ENCODE data around the gene KPRP.

The KPRP gene

GRCh38 chr1:152757747-152758146, at the start of gene KPRP:
TSS of gene KPRP (plus strand) at chr1:152758025. CDS start at chr1:152759589, 1,564 bp downstream.
- no peak for DNase-seq

DNA sequence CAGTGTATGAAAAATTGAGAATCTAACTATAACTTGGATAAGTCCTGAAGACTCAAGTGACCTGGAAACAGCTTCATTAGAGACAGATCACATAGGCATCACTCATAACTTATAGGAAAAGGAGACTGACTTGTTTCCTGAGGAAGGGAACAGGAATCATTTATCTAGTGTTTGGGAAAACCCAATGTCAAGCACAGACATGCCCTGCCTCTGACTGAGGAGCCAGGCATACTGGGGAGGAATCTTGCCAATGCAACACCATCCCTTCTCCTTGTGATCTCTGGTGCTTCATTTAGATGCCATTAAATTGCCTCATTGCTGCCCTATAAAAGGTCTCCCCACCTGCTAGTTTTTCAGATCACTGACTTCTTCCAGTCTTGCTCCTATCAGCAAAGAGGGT, 39.6 kb upstream of the KPRP start:
- DNase-seq: no peak

DNA sequence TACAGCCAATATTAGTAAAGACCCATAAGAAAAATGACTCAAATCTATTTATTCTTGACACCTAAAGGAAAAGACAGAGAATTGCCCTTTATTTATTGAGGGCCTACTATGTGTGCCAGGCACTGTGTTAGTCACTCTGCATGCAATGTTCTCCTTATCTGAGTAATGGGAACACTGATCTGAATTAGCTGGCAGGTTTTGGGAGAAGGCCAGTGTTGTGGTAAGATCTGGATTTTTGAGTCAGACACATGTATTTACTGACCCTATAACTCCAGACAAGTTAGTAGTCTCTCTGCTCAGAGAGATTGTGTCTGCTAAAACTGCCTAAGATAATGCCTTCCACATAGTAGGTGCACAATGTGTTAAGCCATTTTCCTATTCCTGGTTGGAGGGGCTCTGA, 32.6 kb upstream of the KPRP start:
- no peak for DNase-seq

DNA sequence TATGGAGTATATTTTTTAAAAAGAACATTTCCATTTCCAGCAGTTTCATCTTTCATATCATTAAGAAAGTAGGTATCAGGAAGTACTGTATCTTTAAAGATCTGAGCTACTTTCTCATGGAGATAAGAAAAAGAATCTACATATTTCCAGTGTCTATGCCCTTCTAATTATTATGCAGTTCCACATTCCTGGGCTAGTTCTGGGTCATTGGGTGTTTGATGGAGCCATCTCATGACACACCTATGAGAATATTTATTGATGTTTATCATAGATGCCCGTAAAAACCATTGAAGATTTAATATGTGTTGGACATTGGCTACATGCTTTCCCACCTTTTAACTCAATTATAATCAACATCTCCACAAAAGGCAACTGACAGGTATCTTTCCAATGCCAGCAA, 28.8 kb upstream of the KPRP start:
- DNase-seq: no peak

GRCh38 chr1:152735648-152736047, 22.2 kb upstream of the KPRP start:
- DNase-seq: no peak

DNA sequence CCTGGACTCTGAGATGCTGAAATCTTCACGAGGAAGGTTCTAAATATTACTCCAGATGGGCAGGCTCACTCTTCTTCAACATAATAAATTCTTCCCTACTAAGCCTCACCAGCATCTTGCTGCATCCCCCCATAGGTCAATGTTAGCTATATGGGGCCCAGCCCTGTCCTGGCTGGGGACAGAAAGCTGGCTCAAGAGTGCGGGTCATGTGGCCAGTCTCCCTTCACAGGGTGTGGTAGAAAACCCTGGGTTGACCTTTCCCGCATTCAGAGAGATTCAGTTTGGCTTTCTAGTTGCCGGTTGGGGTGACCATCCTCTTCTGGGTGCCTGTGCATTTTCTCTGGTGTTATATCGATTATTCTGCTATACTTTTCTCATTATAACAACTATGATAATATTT, 19.8 kb upstream of the KPRP start:
- no peak for DNase-seq

GRCh38 chr1:152739841-152740240, 18.0 kb upstream of the KPRP start:
- no peak for DNase-seq

DNA sequence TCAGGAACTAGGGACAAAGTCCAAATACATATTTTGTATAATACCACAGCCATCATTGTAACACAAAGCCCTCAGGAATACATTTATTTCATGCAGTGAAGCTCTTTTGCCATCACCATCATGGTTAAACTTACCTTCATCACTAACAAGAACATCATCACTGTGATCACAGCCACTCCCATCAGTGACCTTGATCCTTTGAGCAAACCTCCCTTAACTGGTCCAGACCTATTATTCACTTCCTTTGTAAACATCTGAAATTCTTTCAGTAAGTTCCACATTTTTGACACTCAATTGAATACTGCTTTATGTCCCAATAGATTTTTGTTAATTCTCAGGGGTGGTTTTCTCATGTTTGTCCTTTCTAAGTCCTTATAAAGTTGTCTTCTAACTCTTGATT, 16.2 kb upstream of the KPRP start:
- DNase-seq: no peak

DNA sequence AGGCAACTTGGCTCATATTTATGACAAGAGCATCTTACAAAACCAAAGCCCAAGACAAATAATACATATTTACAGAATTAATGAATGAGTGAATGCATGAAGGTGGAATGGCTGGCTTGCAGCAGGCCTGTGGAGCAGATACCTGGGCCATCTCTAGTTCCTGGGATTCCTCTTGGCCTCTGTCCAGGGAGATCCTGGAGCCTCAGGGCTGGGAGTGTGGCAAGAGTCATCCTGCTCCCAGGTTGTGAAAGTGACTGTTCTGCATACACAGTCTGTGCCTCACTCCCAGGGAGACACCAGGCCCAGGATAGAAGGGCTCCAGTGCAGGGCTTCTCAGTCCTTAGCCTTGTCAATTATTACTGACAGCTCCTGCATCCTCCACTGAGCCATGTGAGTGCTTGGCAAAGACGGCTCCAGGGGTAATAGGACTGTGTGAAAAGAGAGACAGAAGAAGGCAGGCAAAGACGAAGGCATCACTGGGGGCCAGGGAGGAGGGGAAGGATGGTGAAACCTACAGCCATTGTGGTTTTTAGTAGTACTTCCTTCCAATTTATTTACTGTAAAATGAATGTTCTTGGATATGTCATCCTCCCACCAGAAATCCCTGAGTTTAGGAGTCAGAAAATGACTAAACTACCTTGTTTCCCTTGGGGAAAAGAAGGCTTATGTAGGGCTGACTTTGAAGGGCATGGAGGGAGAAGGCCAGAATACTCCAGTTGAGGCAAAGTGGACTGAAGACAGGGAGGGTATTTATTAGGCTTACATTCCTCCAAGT, 14.3 kb upstream of the KPRP start:
- no peak for DNase-seq

- DNase-seq: no peak
Observed at GRCh38 chr1:152745289-152745704, 12.5 kb upstream of the KPRP start.

DNA sequence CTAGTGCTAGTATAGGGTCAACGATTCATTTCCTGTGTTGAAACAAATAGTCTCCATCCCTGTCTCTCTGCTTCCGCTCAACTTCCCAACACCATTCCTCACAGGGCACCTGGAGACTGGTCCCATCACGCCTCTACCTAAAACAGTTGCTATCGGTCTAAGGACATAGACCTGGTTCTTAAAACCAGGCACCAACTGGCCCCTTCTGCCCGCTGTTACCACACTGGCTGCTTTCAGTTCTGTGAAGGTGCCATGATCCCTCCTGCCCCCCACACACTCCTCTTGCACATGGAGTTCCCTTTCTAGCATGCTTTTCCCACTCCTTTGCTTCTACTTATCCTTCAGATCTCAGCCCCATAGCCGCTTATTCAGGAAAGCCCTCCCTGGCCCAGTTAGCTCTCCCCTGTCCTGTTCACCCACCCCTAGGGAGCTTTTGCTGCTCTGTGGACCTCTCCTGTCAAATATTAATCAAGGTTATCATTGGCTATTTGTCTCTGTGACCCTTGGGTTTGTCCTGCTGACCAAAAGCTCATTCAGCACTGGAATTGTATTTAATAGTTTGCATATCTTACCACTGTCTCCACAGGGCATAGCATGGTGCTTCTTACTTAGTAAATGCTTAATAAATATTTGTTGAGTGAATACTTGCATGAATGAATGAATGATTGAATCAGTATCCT, 11.9 kb upstream of the KPRP start:
- no peak for DNase-seq

DNA sequence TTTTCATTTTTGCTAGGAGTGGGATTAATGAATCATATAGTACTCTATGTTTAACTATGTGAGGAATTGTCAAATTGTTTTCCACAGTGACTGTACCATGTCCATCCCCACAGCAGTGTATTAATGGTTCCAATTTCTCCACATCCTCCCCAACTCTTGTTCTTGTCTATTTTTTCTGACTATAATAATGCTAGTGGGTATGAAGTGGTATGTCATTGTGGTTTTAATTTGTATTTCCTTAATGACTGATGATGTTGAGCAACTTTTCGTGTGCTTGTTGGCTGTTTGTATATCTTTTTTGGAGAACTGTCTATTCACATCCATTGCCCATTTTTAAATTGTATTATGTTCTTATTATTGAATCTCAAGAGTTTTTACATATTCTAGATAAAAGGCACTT, 10.0 kb upstream of the KPRP start:
- no peak for DNase-seq

DNA sequence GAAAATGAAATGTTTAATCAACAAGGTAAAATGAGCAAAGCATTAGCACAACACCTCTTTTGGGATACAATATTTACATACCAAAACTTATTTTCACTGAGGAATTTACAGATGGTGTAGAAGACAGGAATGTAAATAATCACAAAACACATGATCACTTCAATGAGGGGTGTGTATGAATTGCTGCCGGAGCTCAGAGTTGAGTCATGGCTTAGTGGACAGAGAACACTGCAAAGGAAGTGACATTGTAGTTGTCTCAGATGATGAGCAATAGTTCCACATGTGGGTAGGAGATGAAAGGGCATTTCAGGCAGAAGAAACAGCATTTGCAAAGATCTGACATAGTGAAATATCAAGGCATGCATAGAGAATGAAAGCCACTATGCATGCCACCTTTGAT, 5.6 kb upstream of the KPRP start:
- no peak for DNase-seq

GRCh38 chr1:152753586-152753985, 4.2 kb upstream of the KPRP start:
- no peak for DNase-seq

GRCh38 chr1:152756872-152757271, 953 bp upstream of the KPRP start:
- DNase-seq: no peak

DNA sequence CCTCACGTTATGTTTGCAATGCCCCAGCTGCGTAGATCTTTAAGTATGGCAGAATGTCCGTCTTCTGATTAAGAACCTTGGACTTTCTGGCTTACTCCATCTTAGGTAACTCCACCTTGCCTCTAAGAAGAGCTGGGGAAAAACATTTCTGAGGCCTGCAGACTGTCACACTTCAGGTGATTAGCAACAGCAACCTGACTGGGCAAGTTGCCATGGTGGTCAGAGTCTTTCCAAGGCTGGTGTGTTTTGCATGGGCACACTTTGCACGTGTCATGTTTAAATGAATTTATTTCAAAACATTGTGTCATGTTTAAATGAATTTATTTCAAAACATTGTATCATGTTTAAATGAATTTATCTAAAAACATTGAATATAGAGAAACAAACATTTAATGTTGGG, 811 bp downstream of the KPRP start:
- DNase-seq: no peak

DNA sequence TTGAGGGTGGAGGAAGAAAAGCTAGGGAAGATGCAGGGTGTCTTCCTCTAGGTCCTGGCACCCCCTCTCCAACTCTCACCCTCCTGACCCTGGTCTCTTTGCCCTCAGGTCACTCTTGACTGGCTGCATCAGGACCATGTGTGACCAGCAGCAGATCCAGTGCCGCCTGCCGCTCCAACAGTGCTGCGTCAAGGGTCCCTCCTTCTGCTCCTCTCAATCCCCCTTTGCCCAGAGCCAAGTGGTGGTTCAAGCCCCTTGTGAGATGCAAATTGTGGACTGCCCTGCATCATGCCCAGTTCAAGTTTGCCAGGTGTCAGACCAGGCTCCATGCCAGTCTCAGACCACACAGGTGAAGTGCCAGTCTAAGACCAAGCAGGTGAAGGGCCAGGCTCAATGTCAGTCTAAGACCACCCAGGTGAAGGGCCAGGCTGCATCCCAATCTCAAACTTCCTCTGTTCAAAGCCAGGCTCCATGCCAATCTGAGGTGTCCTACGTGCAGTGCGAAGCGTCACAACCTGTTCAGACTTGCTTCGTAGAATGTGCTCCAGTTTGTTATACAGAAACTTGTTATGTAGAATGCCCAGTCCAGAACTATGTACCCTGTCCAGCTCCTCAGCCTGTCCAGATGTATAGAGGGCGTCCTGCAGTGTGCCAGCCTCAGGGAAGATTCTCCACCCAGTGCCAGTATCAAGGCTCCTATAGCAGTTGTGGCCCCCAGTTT, 1.8 kb downstream of the KPRP start:
- DNase-seq: no peak

DNA sequence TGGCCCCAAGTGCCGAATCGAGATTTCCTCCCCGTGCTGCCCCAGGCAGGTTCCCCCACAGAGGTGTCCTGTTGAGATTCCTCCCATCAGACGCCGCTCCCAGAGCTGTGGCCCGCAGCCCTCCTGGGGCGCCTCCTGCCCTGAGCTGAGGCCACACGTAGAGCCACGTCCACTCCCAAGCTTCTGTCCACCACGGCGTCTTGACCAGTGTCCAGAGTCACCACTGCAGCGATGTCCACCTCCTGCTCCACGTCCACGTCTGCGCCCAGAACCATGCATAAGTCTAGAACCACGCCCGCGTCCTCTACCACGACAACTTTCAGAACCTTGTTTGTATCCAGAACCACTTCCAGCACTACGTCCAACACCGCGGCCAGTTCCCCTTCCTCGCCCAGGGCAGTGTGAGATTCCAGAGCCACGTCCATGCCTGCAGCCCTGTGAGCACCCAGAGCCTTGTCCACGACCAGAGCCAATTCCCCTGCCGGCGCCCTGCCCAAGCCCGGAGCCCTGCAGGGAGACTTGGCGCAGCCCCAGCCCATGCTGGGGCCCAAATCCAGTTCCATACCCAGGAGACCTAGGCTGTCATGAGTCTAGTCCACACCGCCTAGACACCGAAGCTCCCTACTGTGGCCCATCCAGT, 2.8 kb downstream of the KPRP start:
- no peak for DNase-seq

DNA sequence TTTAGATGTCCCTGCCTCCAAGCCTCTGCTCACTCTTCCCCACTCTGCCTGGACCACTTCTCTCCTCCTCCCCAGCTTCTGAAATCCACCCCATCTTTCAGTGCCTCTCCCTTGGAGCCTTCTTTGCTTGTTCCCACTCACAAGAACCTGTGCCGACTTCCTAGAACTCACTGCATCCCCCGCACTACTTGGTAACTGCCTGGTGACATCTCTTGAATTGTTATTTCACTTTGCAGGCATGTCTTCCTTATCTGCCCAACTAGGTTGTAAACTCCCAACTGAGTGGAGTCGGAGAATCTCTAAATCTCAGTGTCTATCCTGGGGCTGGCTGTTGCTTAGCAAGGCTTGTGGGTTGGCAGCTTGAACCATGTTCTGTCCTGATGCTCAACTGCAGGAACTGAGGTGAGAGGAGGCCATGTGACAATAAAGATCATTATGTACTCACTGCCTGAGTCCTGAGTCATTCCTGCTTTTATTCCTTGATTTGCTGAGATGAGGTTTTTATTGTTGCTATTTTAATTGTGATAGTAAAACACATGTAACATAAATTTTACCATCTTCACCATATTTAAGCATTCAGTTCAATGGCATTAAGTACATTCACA, 3.9 kb downstream of the KPRP start:
- DNase-seq: no peak

DNA sequence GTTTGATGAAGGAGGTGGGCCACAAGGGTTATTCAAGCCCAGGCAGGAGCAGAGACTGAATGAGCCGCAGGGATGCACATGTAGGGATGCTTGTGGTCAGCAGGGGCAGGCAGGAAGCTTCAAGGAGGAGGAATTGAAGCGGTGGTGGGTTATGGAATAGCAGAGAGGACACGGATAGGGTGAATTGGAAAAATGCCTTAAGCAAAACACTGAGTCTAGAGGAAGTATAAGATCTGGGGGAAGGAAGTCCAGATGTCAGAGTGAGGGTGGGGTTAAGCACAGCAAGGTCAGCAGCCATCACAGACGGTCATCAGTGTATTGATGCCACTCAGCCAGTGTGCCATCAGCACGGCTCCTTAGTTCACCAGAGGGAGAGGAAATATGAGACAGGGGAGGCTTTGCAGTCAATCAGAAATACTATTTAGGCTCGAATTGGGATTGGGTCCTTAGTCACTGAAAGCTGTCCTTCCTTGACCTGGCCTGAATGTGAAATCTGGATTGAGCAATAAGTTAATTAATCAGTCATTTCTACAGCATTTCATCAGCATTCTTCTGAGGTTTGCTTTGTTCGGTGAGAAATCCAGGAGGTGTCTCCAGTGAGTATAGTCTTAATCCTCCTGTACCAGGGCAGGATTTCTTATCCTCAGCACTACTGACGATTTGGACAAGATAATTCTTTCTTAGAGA, 11.2 kb downstream of the KPRP start:
- no peak for DNase-seq

GRCh38 chr1:152770411-152770810, 12.6 kb downstream of the KPRP start:
- no peak for DNase-seq

- no peak for DNase-seq
Observed at GRCh38 chr1:152774875-152775274, 17.1 kb downstream of the KPRP start, which contains the start of gene LCE1F. TSS of gene LCE1F (plus strand) at chr1:152775140. CDS start at chr1:152776372, 1,232 bp downstream.
